HuH-7.5 (cell line): Measurements from ENCODE around the gene SPDYC.

Experiments used
- DNase-seq: peaks from one replicate; pipeline ENCODE4 v3.0.0; 2011; ENCODE audit warnings: low spot score

Gene SPDYC

DNA sequence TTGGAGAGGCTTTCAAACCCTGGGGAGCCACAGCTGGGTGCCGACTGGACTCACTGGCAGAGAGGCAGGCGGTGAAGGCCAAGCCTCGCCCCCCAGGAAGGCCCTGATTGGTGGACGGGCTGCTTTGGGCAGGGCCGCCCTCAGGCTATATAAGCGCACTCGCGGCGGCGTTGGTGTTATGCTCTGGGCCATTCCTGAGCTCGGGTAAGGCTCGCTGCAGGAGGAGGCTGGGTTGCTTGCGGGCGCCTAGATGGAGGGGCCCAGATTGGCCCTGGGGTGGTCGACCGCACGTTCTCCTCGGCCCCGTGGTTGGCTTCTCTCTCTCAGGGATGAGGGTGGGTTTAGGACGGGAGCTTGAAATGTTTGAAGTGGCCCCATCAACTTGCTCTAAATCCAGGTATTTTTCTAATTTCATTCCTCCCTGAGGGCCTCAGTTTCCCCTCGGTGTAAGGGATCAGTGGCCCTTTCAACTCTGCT lies at the start of gene SPDYC:
SPDYC (plus strand) TSS at position 176 of the 477 bp plus-strand sequence. CDS start 1,125 bp downstream, outside the sequence.
- no peak for DNase-seq

- DNase-seq = no peak
Measured at GRCh38 chr11:65120831-65121230, 49.2 kb upstream of the SPDYC start.

DNA sequence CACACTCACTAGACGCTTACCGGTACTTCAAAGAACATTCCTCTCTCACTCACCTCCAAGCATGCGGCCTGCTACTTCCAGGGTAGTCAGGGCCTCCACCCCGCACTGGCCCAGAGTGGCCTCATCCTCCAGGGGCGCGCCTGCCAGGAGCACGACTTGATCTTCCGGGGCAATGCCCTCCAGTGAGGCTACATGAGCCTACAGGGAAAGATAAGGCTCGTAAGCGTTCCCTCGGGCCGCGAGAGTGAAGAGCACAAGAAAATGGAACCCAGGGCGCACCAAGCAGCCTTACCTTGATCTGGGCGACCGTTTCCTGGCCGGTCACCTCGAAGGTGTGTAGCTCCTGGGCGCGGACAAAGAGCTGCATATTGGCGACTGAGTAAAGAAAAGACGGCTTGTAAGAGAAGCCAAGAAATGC lies 48.6 kb upstream of the SPDYC start:
- no peak for DNase-seq

- peak; percentile 88 for DNase-seq
Measured at GRCh38 chr11:65121865-65122696, 48.0 kb upstream of the SPDYC start, which contains the start of the genes FAU and MRPL49. Gene FAU, minus strand, starts transcription at chr11:65122134. Its CDS starts 321 bp downstream, at chr11:65121813. Gene MRPL49, plus strand, starts transcription at chr11:65122321. Its CDS starts 26 bp downstream, at chr11:65122347.

DNA sequence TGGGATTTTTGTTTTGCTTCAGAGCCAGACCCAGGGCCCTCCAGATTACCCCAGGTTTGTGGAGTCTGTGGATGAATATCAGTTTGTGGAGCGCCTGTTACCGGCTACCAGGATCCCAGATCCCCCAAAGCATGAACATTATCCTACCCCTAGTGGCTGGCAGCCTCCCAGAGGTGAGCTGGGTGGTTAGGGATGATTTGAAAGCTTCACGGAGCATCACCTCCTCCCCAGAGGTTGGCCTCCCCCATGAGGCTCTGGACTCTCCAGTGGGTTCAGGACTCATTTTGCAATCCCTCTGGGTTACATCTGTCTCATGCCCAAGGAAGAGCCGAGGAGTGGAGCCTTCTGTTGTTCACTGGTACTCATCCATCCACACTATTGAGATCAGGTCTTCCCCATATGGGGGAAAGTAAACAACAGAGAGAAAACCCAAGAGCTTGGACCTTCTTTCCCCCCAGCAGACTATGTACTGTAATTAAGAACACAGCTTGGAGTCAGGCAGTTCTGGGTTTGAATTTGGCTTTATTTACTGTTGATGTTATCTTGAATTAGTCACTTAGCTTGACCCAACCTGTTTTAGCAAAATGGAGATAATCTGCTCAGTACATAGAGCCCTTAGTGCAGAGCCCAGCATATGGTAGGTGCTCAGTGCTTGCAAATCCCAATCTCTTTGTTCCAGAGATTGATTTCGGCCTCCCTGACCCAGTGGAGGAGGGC lies 45.4 kb upstream of the SPDYC start:
- no peak for DNase-seq

GRCh38 chr11:65125197-65126056 lies 44.6 kb upstream of the SPDYC start:
- DNase-seq = no peak

DNA sequence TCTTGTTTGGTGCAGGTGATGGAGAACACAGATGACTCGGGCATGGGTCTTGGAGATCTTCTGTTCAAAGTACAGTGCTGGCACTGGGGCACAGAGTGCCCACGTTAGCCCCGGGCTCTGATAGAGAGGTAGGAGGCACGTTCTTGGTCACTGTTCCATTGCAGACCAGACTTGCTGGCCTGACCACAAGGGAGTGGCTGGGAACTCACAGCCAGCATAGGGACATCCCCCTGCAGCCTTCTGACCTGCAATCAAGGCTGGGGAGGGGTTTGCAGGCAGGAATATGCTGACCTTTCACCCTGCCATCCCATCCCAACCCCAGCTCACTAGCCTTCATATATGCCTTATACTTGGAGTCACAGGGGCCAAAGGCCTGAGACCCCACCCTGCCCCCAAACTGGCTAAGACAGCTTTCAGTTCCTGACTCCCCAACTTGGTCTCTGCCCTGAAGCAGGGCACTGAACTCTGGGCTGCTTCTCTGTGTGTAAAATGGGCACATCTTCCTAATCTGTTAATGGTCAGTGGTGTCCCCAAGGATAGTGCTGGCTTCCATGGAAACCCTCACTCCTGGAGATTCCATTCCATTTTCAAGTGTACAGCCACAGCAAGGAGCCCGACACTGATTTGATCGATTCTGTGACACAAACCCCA lies 43.3 kb upstream of the SPDYC start:
- DNase-seq = no peak

DNA sequence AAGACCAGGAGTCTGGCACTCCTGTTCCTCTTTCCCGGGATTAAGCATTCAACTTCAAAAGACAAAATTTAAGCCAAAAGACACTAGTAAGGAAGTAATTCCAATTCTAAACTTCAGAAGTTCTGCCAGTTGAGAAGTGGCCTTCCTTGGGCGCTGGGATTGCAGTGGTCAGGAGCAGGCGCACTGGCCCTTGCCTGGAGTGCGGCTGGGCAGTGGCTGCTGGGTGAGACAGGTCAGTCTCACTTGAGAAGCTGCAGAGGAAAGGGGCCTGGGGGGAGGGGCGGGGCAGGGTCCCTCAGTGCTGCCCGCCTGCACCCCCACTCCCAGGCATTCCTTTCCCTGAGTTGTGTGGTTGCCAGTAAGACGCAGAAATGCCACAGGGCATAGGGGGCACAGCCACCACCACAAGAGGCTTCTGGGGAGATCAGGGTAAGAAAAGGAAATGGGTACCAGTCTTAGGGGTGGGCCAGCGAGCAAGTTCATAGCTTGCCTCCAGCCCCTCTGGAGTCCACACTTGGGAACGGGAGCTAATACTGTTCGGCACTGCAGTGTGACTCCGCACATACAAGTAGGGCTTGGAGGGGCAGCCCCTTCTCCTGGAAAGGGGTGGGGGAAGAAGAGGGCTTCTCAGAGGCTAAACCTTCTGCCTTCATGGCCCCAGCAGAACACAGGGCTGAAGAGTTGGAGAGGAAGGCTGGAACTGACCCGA lies 42.4 kb upstream of the SPDYC start:
- DNase-seq = no peak

- DNase-seq = no peak
Measured at GRCh38 chr11:65128182-65129145, 41.6 kb upstream of the SPDYC start.

GRCh38 chr11:65129649-65130441 lies 40.2 kb upstream of the SPDYC start:
- DNase-seq = no peak

GRCh38 chr11:65130631-65131416 lies 39.2 kb upstream of the SPDYC start:
- no peak for DNase-seq

DNA sequence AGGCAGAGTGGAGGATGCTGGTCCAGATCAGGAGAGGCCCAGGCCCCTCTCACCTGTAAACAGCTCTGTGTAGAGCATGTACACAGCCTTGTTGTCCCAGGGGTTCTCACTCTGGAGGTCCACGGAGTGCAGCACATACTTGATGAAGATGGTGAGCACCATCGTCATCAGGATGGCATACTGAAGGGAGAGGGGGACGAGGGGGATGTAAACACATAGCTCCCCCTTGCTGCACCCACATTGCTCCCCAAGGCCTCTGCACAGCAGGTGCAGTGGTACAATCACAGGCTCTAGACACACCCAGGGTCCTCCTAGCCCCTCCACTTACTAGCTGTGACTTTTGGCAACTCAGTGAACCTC lies 38.6 kb upstream of the SPDYC start:
- no peak for DNase-seq

DNA sequence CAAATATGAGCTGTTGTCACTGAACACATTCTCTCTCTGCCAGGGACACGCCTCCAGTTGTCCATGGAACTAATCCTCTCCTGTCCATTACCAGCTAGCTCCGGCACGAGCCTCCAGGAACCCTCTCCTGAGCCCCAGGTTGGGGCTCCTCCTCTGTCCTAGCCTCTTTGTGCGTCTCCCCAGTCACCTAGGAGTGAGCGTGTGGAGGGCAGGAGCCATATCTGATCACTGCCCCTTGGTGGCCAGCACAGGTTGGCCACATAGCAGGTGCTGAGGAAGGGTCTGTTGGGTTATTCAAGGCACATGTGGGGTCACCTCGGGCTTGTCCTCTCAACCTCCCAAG lies 38.2 kb upstream of the SPDYC start:
- DNase-seq = no peak

DNA sequence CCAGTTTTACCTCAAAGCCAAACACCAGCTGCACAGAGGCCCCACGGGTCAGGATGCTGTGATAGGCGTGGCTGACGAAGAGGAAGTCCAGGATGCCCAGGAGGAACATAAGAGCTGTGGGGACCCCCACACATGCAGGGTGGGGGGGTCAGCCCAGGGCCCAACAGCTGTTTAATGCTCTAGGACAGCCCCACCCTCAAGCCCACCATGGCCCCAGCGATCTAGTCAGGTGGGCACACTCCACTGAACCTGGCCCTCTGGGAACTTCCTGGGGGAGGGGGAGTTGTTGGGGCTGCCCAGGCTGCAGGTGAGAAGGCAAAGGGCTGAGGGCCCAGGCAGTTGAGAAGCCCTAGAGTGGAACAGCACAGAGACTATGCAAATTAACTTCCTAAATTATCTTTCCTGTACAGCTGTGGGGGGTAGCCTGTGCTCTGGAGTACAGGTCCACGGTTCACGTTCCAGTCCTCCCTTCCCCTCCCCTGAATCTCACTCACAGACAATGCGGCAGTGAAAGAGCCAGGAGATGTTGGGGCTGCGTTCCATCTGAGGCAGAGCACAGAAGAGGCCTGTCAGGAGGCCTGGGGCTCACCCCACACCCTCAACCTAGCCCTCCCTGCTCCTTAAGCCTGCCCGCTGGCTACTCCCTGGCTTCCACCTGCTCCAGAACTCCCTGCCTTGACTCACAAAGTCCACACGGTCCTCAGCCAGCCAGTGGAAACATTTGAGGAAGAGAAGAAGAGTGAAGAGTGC lies 37.6 kb upstream of the SPDYC start:
- DNase-seq = no peak

- no peak for DNase-seq
Measured at GRCh38 chr11:65132988-65133700, 36.9 kb upstream of the SPDYC start.

GRCh38 chr11:65133724-65134123 lies 36.3 kb upstream of the SPDYC start:
- no peak for DNase-seq
